ENCODE data around the gene VIPAS39. TPM values are rescaled to one million over a fixed set of nuclear protein-coding genes. Genes with fewer than 3 reads are reported as not detected.

The VIPAS39 gene
- total and polyA plus RNA-seq, 5 donors: 8.5 to 14.7 (median 11.6) TPM

- Histone ChIP-seq H3K27ac (ENCODE audit: low read length) (no peak overlapping the region), H3K27me3 (ENCODE audit: control insufficient read depth, insufficient read depth) (no peaks in the 10 kb centered on the region), H3K9me3 (ENCODE audit: control insufficient read depth, low read length) (no peaks in the 10 kb centered on the region), H3K4me3 (ENCODE audit: low read length) (no peak overlapping the region), H3K4me1 (ENCODE audit: control insufficient read depth, insufficient read depth, low read length) (no peaks in the 10 kb centered on the region)
- 79% methylated on average over 6 of the region's 6 CpGs for WGBS
- intact Hi-C loops (cut with DNase I): no loop called here
- DNase-seq: no peak
- no peak for ATAC-seq
Observed at GRCh38 chr14:77400216-77400615, 57.2 kb downstream of the VIPAS39 start.

GRCh38 chr14:77390188-77390587, 67.2 kb downstream of the VIPAS39 start:
- Histone ChIP-seq H3K4me1 (ENCODE audit: control insufficient read depth, insufficient read depth, low read length) (no peaks in the 10 kb centered on the region), H3K27me3 (ENCODE audit: control insufficient read depth, insufficient read depth) (no peaks in the 10 kb centered on the region), H3K9me3 (ENCODE audit: control insufficient read depth, low read length) (no peaks in the 10 kb centered on the region), H3K4me3 (ENCODE audit: low read length) (no peak overlapping the region), H3K27ac (ENCODE audit: low read length) (no peak overlapping the region)
- 93% methylated on average over 4 of the region's 4 CpGs for WGBS
- DNase-seq: no peak
- intact Hi-C loops (cut with DNase I): no loop called here
- ATAC-seq: no peak

GRCh38 chr14:77378701-77379100, 78.7 kb downstream of the VIPAS39 start:
- intact Hi-C loops (cut with DNase I): no loop called here
- no peaks in the 10 kb centered on the region for H3K27me3 ChIP-seq (ENCODE audit: control insufficient read depth, insufficient read depth)
- ATAC-seq (no peak), DNase-seq (no peak)
- no peak overlapping the region for H3K27ac ChIP-seq (ENCODE audit: low read length)
- no peak overlapping the region for H3K4me3 ChIP-seq (ENCODE audit: low read length)
- H3K9me3 ChIP-seq (ENCODE audit: control insufficient read depth, low read length): no peaks in the 10 kb centered on the region
- 88% methylated on average over 6 of the region's 6 CpGs for WGBS
- H3K4me1 ChIP-seq (ENCODE audit: control insufficient read depth, insufficient read depth, low read length): peaks cover 4% of the 10 kb centered on the region

GRCh38 chr14:77377502-77377844, 79.9 kb downstream of the VIPAS39 start:
- Histone ChIP-seq H3K9me3 (ENCODE audit: control insufficient read depth, low read length) (no peaks in the 10 kb centered on the region), H3K4me3 (ENCODE audit: low read length) (peak overlapping the region; percentile 76), H3K4me1 (ENCODE audit: control insufficient read depth, insufficient read depth, low read length) (peaks cover 4% of the 10 kb centered on the region), H3K27me3 (ENCODE audit: control insufficient read depth, insufficient read depth) (no peaks in the 10 kb centered on the region), H3K27ac (ENCODE audit: low read length) (no peak overlapping the region)
- ATAC-seq (no peak), DNase-seq (no peak)
- intact Hi-C loops (cut with DNase I): no loop called here
- 14% methylated on average over 10 of the region's 10 CpGs for WGBS

- DNase-seq: peak; percentile 87 to 95 (median 95)
- H3K4me3 ChIP-seq (ENCODE audit: low read length): peak within 1 kb of the TSS; percentile 76
- WGBS: under 1% methylated on average over 69 of the region's 69 CpGs
Observed at GRCh38 chr14:77376771-77377501, 80.5 kb downstream of the VIPAS39 start, which contains the start of the genes SAMD15 and TMED8. Gene SAMD15 (plus strand): TSS chr14:77377379. CDS start chr14:77377419, 40 bp downstream. Gene TMED8 (minus strand): TSS chr14:77377094. CDS start chr14:77377053, 41 bp downstream.

More at GRCh38 chr14:77376771-77377501, 80.5 kb downstream of the VIPAS39 start, which contains the start of the genes SAMD15 and TMED8:
- intact Hi-C loops (cut with DNase I): no loop called here
- Histone ChIP-seq H3K4me1 (ENCODE audit: control insufficient read depth, insufficient read depth, low read length) (peaks cover 4% of the 10 kb centered on the region), H3K27ac (ENCODE audit: low read length) (peak within 1 kb of the TSS; percentile 77), H3K27me3 (ENCODE audit: control insufficient read depth, insufficient read depth) (no peaks in the 10 kb centered on the region), H3K9me3 (ENCODE audit: control insufficient read depth, low read length) (no peaks in the 10 kb centered on the region)
- ATAC-seq: peak; percentile 98 to 99

Other genes starting within 250 kb of the VIPAS39 start
- not detected for gene NGB, start 186.4 kb downstream of the VIPAS39 start, total RNA-seq
- gene NGB, start 186.4 kb downstream of the VIPAS39 start, polyA plus RNA-seq: not detected
- 10 to 100 TPM; 15.2 to 21.9 (median 17.9) TPM for gene POMT2, start 136.7 kb downstream of the VIPAS39 start, total RNA-seq
- gene POMT2, start 136.7 kb downstream of the VIPAS39 start, polyA plus RNA-seq: 8.3 TPM
- 1 to 10 TPM; 4.5 to 8.3 (median 5.8) TPM for gene GSTZ1, start 136.6 kb downstream of the VIPAS39 start, total RNA-seq
- gene GSTZ1, start 136.6 kb downstream of the VIPAS39 start, polyA plus RNA-seq: 8.5 TPM
- 1 to 10 TPM; 6.4 to 7.5 (median 6.7) TPM for gene TMED8, start 80.5 kb downstream of the VIPAS39 start, total RNA-seq
- 2.4 TPM for gene TMED8, start 80.5 kb downstream of the VIPAS39 start, polyA plus RNA-seq
- under 1 TPM in 3 of 4 donors, not detected in 1; 0.24 to 0.49 (median 0.39) TPM for gene SAMD15, start 80.2 kb downstream of the VIPAS39 start, total RNA-seq
- 0.07 TPM for gene SAMD15, start 80.2 kb downstream of the VIPAS39 start, polyA plus RNA-seq
- gene NOXRED1, start 34.1 kb downstream of the VIPAS39 start, total RNA-seq: under 1 TPM in 2 of 4 donors, not detected in 2; 0.24 to 0.31 TPM
- 0.09 TPM for gene NOXRED1, start 34.1 kb downstream of the VIPAS39 start, polyA plus RNA-seq
- gene AHSA1, start 492 bp upstream of the VIPAS39 start, total RNA-seq: 100 to 1,000 TPM; 115 to 211 (median 175) TPM
- gene AHSA1, start 492 bp upstream of the VIPAS39 start, polyA plus RNA-seq: 188 TPM
- not detected for gene ISM2, start 41.2 kb upstream of the VIPAS39 start, total RNA-seq
- not detected for gene ISM2, start 41.2 kb upstream of the VIPAS39 start, polyA plus RNA-seq
- 10 to 100 TPM; 10.7 to 15.8 (median 13.0) TPM for gene SPTLC2, start 159.0 kb upstream of the VIPAS39 start, total RNA-seq
- gene SPTLC2, start 159.0 kb upstream of the VIPAS39 start, polyA plus RNA-seq: 4.8 TPM